OCI-M1 (cell line): ENCODE results near the gene JUP.
A peak's percentile ranks its signal among the peaks of the same experiment; 100 is the strongest.

Experiments used
- DNase-seq: peaks from one replicate; lab custom pipeline; 2025; lab: John Stamatoyannopoulos, UW

The JUP gene

DNA sequence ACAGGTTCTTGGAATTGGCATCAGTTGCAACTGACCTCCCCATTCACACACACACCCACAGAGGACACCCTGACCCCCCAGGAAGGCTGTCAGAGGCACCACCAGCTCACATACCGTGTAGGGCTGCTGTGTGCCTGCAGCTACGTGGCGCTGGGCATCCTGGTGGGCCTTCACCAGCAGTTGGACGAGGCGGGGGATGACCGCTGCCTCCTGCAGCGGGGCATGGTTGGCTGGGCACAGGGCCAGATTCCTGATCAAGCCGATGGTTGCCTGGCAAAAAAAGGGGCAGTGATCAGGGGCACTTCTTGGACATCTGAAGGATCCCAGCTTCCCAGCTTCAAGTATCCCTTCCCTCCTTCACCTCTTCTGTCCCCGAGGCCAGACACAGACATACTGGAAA lies 27.9 kb downstream of the JUP start:
- DNase-seq = no peak

DNA sequence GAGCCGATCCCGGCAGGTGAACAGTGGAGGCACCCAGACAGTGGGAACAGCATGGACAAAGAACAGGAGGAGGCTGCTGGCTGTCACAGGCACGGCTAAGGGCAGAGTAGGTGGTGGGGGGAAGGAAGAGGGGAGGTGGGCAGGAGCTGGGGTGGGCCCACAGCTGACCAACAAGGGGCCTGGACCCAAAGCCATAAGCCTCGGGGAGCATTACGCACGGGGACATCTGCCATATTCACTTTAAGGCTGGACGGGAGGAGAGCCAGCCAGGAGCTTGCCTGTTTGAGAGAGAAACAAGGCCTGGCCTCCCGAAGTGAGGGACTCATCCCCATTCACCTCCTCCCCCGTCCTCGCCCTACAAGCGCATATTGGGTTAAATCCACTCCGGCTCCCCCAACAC lies 32.4 kb downstream of the JUP start:
- DNase-seq = no peak

DNA sequence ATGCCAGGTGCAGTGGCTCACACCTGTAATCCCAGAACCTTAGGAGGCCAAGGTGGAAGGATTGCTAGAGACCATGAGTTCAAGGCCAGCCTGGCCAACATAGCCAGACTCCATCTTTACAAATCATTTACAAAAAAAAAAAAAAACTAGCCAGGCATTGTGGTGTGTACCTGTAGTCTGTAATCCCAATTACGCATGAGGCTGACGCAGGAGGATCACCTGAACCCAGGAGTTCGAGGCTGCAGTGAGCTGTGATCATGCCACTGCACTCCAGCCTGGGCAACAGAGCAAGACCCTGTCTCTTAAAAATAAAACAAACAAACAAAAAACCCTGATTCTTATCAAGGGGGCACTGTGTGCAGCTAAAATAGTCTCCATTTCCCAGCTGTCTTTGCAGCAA lies 35.2 kb downstream of the JUP start:
- no peak for DNase-seq

DNA sequence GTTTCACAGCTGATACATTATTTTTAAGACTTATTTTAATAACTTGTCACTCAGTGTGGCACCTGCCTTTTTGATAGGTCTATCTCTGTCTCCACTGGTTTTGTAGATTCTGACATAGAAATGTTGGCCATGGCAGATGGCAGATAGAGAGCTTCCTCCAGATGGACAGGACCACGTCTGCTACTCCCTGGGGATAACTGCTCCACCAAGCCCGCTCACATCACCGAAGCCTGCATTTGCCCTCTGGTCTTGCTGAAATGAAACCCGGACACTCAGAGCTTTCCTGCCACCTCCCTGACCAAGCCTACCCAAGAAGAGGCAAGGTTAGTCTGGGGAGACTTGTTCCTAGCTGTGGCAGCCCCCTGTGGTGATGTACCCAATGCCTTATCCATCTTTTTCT lies 35.6 kb downstream of the JUP start:
- DNase-seq = no peak

DNA sequence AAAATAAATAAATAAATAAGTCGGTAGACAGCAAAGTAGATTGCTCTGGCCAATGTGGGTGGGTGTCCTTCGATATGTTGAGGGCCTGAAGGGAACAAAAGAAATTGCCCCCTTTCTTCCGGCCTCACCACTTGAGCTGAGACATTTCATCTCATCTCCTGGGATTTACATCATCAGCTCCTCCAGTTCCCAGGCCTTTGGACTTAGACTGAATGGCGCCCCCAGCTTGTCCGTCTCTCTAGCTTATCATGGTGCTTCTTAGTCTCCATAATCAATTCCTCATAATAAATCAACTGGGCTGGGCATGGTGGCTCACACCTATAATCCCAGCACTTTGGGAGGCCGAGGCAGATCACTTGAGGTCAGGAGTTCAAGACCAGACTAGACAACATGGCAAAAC lies 38.2 kb downstream of the JUP start:
- no peak for DNase-seq

DNA sequence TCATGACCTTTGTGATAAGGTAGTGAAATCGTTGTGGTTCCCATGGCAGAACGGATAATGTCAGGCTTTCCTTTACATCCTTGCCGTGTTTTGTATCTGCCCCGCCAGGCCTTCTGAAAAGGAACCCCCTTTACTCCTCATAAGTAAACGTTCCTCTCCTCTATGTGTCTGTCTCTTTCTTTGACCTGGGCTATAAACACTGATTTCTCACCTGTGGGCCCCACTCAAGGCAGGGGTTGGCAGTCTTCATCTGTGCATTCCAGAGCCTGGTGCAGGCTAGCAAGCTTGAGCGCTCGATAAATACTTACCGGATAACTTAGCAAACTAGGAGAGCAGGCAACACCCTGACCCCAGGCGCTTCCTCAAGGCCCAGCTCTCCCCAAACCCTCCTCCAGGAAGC lies 44.8 kb downstream of the JUP start:
- no peak for DNase-seq

DNA sequence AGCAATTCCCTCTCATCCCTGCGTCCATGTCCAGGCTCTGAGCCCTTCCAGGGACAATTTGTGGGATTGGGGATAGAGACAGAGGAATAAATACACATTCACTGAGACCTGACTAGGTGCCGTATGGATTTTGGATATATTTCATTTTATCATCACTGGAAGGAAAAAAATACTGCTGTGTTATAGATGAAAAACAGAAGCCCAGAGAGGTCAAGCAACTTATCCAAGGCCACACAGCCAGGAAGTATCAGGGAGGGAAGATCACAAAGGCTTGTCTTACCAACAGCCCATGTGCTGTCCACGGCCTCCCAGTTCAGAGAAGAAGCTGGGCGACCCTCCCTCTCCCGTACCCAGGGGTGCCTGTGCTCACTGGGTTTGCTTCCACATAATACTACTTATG lies 46.0 kb downstream of the JUP start:
- DNase-seq = no peak

DNA sequence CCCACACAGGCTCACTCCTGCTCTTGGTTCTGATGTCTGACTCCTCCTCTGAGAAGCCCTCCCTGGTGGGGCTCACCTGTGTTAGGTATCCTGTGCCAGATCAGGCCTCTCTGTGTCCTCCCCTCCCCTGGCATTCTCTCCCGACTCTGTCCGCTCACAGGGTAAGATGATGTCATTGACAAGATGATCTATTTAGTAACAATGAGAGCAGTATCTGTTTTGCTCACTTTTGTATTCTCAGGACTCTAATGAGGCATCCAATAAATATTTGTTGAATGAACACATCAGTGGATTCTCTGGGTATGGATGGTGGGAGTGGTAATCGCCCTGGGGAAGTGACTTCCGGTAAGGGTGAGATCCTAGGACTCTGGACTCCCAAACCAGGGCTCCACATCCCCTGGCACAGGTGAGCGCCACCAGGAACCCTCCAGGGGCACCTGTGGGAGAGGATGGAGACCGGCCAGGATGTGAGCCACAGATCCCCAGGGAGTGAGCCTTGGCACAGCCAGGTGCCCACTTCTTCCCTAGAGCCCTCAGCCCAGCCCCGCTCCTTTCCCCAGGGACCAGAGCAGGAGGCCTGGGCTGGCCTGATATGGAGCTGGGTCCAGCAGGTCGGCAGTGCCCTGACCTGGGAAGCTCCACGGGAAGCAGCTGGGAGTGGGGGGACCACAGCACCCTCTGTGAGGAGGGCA lies 46.7 kb downstream of the JUP start:
- no peak for DNase-seq

DNA sequence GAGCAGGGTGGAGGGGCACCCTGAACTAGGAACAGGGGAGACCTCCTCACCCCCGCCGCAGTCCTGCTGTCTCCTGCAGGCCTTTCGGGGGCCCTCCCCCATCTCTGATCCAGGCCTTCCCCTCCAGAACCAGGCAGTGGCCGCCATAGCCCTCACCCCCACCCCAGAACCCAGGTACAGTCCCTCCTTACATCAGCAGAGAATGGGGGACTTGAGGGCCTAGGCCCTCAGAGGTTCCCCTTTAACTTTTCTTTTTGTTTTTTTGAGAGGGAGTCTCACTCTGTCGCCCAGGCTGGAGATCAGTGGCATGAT lies 47.8 kb downstream of the JUP start:
- no peak for DNase-seq

DNA sequence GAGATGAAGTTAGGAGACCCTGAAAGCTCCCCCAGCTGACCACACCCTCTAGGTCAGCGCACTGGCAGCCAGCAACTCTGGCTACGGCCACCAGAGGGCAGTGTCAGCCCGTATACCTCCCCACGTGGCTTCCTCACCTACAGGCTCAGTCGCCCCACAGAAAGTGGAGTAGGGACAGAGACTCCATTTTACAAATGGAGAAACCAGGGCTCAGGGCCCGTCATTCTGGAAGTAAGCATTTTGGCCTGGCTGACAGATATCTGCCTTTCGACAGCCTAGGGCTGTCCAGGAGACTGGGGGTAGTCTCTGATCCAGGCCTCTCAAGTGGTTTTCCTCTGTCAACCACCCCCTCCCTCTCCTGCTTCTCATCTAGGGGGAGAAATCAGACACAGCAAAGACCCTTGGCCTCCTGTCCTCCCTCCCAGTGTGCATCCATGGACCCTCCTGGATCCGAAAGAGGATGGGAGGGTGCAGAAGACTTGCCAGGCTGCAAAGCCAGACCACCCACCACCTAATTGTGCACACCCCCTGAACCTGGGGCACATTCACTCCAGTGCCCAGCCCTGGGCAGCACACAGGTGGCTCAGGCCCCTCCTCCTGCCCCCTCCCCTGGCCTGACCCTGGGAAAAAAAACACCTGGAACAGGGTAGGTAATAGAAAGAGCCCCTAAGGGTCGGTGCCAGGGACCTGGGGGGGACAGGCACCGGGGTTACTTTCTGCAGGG lies 48.3 kb downstream of the JUP start:
- DNase-seq = peak; percentile 92

DNA sequence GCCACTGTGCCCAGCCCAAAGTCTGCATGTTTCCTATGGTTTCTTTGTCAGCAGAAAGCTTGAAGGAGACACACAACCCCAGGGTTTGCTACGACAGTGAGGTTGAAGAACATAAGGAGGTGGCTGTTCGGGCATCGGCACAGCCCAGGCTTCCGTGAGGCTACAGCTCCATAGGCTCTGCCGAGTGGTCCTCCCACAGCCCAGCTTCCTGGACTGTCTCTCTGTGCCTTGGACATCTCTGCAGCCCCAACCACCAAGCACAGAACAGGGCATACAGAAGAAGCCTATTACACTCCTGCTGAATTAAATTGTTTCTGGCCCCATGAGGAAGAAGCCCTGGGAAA lies 48.9 kb downstream of the JUP start:
- no peak for DNase-seq

DNA sequence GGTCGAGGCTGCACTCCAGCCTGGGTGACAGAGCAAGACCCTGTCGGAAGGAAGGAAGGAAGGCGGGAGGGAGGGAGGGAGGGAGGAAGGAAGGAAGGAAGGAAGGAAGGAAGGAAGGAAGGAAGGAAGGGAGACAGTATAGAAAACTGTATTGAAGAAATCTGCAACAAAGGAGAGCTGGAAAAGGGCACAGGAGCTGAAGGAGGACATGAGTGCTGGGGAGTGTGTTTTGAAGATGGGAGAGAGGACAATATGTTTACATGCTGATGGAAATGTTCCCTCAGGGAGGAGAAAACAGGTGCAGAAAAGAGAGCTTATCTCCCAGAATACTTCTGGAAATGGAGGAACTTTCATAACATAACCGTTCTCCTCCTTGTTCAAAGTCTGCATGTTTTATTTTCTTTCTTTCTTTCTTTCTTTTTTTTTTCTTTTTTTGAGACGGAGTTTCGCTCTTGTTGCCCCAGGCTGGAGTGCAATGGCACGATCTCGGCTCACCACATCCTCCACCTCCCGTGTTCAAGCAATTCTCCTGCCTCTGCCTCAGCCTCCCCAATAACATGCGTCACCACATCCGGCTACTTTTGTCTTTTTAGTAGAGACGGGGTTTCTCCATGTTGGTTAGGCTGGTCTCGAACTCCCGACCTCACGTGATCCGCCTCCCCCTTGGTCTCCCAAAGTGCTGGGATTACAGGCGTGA lies 49.4 kb downstream of the JUP start:
- no peak for DNase-seq

DNA sequence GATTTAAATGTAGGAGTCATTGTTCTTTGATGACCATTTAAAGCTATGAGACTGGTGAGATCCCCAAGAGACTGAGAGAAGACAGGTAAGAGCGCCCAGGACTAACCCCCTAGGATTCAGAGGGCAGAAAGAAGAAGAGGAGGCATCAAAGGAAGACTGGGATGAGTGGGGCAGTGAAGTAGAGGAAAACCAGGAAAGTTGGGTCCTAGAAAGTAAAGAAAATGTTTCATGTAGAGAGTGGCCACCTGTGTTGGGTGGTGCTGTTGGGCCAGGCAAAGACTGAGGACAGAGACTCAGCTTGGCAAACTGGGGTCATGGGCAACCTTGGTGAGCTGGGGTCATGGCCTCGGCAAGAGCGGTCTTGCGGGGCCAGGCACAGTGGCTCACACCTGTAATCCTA lies 50.8 kb downstream of the JUP start:
- DNase-seq = no peak

DNA sequence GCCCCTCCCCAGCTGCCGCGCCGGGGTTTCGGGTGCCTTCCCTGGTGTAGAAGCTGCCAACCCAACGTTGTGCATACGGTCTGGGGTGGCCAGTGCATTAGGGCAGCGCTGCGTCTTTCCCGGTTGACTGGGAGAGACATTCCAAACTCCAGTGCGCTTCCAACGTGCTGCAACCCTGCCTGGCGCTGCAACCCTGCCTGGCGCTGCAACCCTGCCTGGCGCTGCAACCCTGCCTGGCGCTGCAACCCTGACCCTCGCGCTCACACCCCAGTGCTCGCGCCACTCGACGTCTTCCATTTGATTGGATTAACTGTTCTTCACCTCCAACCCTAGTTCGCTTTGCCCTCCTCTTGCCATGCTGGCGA lies 51.6 kb downstream of the JUP start:
- DNase-seq = no peak

DNA sequence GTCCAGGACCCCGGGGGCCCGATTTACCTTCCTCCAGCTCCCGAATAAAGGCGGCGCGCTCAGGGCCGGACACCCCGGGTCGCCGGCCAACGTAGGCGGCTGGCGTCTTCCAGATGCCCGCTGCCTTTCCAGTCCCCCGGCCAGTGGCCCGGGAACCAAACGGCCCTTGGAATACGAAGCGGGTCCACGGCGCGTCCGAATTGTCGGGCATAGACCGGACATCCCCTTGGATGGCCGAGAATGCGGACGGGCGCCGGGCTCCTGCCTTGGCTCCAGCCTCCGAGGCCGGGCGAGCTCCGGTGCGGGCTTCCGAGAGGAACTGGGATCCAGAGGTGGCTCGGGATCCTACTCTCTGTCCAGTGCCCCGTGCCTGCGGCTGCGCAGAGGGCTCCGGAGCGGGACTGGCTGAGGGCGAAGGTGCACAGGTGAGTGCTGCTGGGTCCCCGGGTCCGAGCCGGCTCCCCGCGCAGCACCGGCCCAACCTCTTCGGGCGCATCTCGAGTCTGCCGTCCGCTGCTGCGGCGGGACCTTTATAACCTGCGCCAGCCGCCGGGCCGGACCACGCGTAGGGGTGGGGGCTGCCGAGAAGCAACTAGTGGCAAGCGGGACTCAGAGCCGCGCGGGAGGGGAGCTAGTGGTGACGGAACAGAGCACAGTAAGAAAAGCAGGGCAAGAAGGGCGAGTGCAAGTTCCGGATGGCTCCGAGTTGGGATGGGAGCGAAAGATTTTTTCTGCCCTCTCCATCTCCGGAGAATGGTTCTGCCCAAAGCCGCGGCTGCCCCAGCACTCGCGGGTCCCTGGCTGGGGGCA lies 52.2 kb downstream of the JUP start, which contains the start of gene HAP1:
Gene HAP1 (minus strand): TSS at position 505 of the 810 bp plus-strand sequence. CDS start 9 bp downstream, at position 496.
- no peak for DNase-seq

DNA sequence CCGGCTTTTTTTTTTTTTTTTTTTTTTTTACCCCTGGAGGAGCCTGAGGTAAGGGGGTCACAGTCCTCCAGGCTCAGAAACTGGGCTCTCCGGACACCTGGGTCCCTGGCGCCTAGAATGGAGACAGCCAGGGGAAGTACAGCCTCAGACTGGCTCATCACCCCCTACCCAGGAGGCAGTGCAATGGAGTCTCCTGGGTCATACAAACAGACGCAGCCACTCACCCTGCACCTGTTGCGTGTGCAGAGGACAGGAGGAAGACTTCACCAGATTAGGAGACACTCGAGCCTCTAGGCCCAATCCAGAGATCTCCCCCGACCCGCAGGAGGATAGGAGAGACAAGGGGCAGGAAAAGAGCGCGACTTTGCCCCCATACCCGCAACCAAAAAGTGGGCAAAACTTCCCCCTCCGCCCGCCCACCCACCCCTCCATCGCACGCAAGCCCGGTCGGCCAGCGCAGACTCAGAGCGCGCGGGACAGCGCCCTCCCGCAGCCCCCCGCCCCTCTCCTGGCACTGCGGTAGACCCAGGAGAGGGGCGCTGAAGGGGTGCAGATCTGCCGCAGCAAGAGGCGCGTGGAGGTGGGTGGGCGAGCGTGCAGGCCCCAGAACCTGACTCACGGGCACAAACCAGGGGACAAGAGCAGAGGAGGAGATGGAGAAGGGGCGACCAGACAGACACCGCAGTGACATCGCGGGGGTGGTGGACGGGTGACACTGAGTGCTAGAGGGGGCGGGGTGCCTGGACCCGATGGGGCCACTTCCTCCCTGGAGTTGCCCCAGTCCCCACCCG lies 53.0 kb downstream of the JUP start:
- DNase-seq = no peak

DNA sequence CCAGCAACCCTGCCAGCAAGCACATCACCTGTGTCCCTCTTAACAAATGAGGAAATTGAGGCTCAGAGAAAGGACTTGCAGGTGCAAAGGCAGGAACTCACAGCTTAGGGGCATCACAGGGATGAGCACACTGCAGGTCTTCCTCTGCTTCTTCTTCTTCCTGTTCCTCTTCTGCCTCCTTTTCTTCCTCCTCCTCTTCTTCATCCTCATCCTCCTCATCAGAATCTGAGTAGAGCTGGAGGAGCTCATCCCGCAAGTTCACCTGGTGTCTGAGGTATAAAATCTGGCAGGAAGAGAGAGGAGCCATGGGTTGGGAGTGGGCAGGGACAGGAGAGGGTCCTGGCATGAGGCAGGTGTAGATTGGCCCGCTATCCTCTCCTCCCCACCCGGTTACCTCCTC lies 54.7 kb downstream of the JUP start:
- no peak for DNase-seq

DNA sequence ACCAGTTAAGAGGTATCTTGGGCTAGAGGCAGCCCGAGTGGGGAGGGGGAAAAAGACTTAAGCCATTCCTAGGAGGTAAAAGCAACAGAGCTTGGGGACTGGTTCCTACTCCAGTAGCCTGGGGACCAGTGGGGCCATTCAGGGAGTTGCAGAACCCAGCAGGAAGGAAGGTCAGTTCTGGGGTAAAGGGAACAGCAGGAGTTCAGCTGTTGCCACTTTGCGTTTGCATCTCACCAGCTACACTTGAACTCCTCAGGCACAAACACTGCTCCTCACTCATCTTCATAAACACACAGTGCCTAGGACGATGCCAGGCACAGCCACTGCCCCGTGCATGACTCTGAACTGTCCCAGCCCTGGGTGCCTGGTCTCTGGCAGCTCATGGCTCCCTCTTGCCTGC lies 56.0 kb downstream of the JUP start:
- no peak for DNase-seq

DNA sequence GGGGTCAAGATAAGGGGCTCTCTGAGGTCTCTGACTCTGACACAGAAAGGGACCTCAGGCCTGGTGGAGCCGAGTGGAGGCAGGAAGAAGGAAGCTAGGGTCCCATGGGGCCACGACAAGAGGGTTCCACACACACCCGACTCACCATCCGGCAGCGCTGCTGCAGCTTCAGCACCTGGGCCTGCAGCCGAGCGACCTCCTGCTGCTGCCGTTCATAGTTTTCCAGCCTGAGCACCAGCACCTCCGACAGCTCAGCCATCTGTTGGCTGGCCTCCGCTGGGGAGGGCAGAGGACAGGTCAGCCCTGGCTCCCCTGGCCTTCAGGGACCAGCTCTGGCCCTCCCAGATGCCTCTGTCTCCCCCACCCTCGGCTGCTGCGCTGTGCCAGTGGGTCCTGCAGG lies 58.5 kb downstream of the JUP start:
- no peak for DNase-seq

DNA sequence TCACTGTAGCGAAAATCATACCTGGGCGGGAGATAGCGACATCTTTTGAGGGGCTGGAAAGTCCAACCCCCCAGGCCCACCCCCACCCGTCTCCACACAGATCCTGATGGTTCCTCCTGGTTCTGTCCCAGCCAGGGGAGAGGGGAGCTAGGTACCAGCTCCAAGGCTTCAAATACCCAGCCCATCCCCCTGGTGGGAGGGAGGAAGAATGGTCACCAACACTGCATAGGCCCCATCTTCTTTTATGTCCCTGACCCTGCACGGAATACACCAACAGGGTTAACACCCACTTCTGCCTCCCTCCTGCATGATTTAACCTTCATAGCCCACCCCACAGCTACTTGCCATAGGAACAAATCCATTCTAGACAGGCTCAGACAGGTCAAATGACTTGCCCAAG lies 61.4 kb downstream of the JUP start:
- no peak for DNase-seq

DNA sequence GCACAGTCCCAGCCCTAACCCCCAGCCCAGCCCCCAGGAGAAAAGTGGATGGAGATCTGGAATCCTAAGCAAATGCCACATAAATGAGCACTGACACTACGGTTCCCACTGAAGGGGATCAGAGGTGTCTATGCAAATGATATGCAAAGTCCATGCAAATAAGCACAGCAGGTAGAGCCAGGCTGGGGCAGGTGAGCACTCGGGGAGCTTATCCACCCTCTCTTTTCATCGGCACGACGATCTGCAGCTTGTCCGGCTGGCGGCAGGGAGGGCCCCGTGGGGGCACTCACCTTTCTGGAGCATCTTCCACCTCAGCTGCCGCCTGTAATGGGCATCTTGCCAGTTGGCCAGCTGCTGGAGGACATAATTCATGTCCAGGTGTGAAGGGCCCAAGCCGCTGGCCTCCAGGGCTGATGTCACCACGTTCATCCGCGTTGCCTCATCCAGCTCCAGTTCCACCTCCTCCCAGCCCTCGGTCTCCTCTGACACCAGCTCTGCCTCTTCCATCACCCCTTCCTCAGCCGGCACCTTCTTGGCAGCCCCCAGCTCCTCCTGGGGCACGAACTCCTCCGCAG lies 61.9 kb downstream of the JUP start:
- no peak for DNase-seq
